GM12865 (cell line): Measurements from ENCODE around the gene ANP32A.
A peak's percentile ranks its signal among the peaks of the same experiment; 100 is the strongest.

Experiments used
- DNase-seq: peaks from one replicate; pipeline ENCODE4 v3.0.0; 2010; ENCODE audit warnings: low read depth
- H3K4me3 ChIP-seq: 2 replicates; pipeline ENCODE4 v1.5.1; 2011; ENCODE audit warnings: mild to moderate bottlenecking, low read depth, low read length, control low read depth
- TF ChIP-seq, protein P1 (sequence below): IDR thresholded peaks from 2 replicates; pipeline ENCODE4 v1.5.1; 2011; ENCODE audit warnings: low read length, control low read depth, low read depth, inconsistent platforms; ENCODE audit not compliant: insufficient read depth; ENCODE audit errors: missing control alignments

The ANP32A gene

DNA sequence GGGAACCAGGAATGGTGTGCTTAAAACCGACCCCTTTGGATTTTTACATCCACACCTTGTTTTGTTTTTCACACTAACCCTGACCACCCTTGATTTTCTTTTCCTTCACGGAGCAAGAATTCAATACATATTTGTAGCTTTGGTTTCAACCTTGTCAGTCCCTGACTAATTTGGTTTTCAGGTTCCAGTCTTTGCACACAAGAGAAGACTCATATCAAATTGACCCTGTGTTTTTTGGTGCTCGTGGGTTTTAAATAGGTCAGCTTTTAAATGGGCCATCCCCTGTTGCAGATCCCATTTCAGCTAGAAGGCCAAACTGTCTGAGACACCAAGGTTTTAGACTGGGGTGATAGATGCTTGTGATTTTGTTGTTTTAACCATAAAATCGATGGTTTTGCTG lies 26.4 kb downstream of the ANP32A start:
- H3K4me3 ChIP-seq = peak overlapping the region; percentile 4
- peak; percentile 70 for DNase-seq
- TF ChIP-seq, protein P1, sequence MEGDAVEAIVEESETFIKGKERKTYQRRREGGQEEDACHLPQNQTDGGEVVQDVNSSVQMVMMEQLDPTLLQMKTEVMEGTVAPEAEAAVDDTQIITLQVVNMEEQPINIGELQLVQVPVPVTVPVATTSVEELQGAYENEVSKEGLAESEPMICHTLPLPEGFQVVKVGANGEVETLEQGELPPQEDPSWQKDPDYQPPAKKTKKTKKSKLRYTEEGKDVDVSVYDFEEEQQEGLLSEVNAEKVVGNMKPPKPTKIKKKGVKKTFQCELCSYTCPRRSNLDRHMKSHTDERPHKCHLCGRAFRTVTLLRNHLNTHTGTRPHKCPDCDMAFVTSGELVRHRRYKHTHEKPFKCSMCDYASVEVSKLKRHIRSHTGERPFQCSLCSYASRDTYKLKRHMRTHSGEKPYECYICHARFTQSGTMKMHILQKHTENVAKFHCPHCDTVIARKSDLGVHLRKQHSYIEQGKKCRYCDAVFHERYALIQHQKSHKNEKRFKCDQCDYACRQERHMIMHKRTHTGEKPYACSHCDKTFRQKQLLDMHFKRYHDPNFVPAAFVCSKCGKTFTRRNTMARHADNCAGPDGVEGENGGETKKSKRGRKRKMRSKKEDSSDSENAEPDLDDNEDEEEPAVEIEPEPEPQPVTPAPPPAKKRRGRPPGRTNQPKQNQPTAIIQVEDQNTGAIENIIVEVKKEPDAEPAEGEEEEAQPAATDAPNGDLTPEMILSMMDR = no peak

DNA sequence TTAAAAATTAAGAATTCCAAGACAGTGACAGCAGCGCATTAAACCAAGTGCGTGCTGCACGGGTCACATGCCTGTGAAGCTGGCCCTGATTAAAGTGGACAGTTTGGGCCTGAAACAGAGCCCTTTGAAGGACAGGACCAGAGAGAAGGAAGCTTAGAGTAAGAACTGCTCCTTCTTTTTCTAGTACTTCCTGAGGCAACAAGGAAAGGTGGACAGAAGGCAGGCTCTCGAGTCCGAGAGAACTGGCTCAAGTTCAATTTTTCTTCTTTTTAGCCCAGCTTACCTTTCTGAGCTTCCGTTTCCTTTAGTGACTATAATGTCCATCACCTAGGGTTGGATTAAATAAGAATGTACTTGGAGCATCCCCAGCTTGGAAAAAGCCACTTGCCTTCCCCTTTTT lies 26.9 kb downstream of the ANP32A start:
- no peak overlapping the region for H3K4me3 ChIP-seq
- TF ChIP-seq, protein P1 = no peak
- DNase-seq = no peak

DNA sequence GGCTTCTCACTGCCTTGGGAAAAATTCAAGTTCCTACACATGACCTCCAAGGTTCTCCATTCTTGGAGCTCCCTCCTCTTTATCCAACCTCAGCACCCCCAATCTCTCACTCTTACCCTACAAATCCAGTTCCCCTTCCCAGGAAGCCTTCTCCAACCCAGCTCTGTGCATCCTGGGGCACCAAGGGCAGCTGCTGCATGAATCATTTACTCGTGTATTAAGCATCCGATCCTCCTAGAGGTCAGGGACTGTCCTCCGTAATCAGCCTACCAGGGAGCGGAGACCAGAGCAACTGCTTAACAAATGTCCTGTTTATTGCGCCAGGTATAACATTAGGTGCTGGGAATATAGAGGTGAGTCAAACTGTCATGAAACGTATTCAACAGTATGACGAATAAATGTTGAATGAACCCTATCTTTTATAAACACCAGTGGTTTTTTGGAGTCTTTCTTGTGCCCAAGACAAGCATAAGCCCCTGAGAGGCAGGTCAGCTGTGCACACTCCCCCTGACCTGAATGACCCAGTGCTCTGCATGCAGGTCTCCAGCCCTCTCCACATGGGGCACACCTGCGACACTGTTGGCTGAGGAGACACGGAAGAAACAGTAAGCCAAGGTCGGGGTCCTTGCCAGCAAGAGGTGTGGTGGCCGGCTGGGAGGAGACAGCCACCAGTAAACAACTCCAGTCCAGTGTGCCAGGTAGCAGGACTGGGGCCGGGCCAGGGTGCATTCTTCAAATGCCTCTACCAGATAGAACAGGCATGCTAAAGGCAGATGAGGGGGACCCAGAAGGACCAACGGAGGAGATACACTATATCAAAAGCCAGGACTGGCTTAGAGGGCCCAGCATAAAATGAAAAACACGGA lies 27.6 kb downstream of the ANP32A start:
- TF ChIP-seq, protein P1 = no peak
- DNase-seq = no peak
- H3K4me3 ChIP-seq = no peak overlapping the region

DNA sequence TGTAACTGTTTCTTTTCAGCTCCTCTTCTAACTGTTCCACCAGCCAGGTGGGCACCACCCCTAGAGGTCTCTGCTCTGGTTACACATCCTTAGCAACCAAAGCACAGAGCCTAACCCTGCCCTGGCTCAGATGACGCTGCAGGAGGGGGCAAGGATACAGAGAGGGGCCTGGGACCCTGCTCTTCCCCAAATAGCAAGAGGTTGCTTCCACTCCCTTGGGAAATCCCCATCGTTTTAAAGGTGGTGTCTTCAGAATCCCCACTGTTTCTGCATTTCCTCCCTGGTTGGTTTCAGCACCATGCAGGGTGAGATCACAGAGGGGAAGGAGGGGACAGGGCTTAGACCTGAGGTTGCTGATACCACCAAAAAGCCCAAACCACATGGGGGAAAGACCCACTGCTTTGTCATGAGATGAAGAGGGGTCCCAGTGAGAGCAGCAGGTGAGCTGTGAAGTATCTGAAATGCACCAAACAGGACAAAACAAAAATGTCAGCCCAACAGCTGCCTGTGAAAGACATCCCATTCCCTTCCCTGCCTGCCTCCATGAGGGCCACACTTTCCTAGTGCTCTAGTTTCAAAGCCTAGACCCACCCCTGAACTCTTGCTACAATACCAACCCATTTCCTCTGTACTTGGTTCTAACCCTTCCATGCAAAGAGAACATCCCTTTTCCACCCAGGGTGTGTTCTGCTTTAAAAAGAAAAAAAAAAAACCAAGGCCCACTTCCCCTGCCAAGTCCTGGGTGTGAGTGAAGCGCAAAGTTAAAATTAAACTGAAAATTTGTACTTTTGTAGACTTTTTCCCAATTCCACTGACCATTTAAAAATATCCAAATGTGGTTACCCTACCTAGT lies 29.0 kb downstream of the ANP32A start:
- H3K4me3 ChIP-seq = peak overlapping the region; percentile 7; the same call in 1 of the 2 replicates
- DNase-seq = peak; percentile 91
- TF ChIP-seq, protein P1 = no peak

DNA sequence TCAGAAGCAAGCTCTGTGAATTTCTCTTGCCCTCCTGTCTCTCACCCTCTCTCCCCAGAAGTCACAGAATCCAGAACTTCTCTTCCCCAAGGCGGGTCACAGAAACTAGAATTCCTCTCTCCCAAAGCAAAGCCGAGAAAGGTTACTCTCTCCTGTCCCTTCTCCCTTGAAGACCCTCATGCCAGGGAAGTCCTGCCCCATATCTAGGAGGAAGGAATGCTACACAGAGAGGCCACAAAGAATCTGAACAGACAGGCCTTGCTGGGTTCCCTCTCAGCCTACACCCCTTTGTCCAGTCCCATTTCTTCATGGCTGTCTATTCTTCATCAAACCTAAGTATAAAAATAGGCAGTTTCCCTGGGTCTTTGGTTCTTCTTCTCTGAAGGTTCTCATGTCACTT lies 29.8 kb downstream of the ANP32A start:
- no peak overlapping the region for H3K4me3 ChIP-seq
- TF ChIP-seq, protein P1 = no peak
- no peak for DNase-seq

DNA sequence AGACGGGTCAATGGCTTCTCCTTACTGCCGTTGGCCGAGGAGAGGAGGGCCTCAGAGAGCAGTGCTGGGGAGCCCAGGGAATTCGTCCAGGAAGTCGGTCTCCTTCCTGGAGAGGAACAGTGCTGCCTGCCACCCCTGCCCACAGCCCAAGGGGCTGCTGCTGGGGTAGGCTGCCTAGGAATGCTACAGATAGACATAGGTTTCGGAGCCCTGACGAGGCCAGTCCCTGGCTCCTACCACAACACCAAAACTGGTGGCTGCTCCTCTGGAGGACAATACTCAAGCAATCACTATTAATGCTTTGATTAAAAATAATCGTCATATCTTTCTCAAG lies 30.5 kb downstream of the ANP32A start:
- DNase-seq = no peak
- TF ChIP-seq, protein P1 = no peak
- H3K4me3 ChIP-seq = no peak overlapping the region
